SK-N-SH (cell line): ENCODE measurements around the gene CPLX3. TPM values are rescaled to one million over a fixed set of nuclear protein-coding genes. Genes with fewer than 3 reads are reported as not detected.

Experiments used
- CTCF ChIA-PET: fragments of 300-600, 350-600 bp; formaldehyde crosslinking; extraction: SDS; loops from one replicate; lab custom pipeline; 2021; lab: Yijun Ruan, JAX
- POLR2A ChIA-PET: fragments of 350-600 bp; sonication (Branson Sonifier 250); formaldehyde crosslinking; extraction: SDS; loops from one replicate; lab custom pipeline; 2020; ENCODE audit warnings: antibody characterized with exemption, inconsistent platforms; lab: Yijun Ruan, JAX
- DNase-seq: peaks from one replicate; pipeline ENCODE4 v3.0.0; 2012
- H2AFZ ChIP-seq: fragments of 200-600 bp; sonication (generic); 2 replicates; pipeline ENCODE4 v1.8.1; 2016; ENCODE audit warnings: antibody characterized with exemption, mild to moderate bottlenecking, low read depth
- H3F3A ChIP-seq: fragments of 200-600 bp; sonication (generic); replicated peaks from 2 replicates; pipeline ENCODE3; 2016; ENCODE audit warnings: antibody characterized with exemption, mild to moderate bottlenecking; ENCODE audit not compliant: insufficient read depth
- H3K27ac ChIP-seq, 2 experiments: fragments of 200-500 bp in 1 of 2; fragments of 200-600 bp in 1 of 2; sonication (Bioruptor generic) in 1 of 2; sonication (generic), shearing (Covaris generic) in 1 of 2; 2 replicates each; pipeline versions ENCODE4 v1.5.1 to v1.6.1; 2014 to 2016; ENCODE audit warnings: low read depth in 2 of 2, inconsistent platforms in 1 of 2, low read length in 1 of 2, mild to moderate bottlenecking in 1 of 2, mixed read lengths in 1 of 2
- H3K27me3 ChIP-seq: fragments of 200-600 bp; sonication (generic), shearing (Covaris generic); 2 replicates; pipeline ENCODE4 v1.6.1; 2016; ENCODE audit warnings: mixed run types; ENCODE audit not compliant: insufficient read depth
- H3K36me3 ChIP-seq, 2 experiments: fragments of 200-500 bp in 1 of 2; fragments of 200-600 bp in 1 of 2; sonication (Bioruptor generic) in 1 of 2; sonication (generic) in 1 of 2; replicated peaks in 1 of 2; 2 replicates each; pipeline versions ENCODE3 to v1.5.1; 2014 to 2016; ENCODE audit warnings: low read length in 1 of 2, mild to moderate bottlenecking in 1 of 2; ENCODE audit not compliant: insufficient read depth in 2 of 2, control insufficient read depth in 1 of 2
- H3K4me1 ChIP-seq, 2 experiments: fragments of 200-500 bp in 1 of 2; fragments of 200-600 bp in 1 of 2; sonication (Bioruptor generic) in 1 of 2; sonication (generic), shearing (Covaris generic) in 1 of 2; 2 replicates each; pipeline versions ENCODE4 v1.5.1 to v1.6.1; 2014 to 2016; ENCODE audit warnings: low read depth in 1 of 2, low read length in 1 of 2, mixed run types in 1 of 2; ENCODE audit not compliant: insufficient read depth in 2 of 2, control insufficient read depth in 1 of 2
- H3K4me2 ChIP-seq: fragments of 200-600 bp; sonication (generic), shearing (Covaris generic); 2 replicates; pipeline ENCODE4 v1.6.1; 2017; ENCODE audit warnings: mixed run types
- H3K4me3 ChIP-seq, 2 experiments: fragments of 200-500 bp in 1 of 2; fragments of 200-600 bp in 1 of 2; sonication (Bioruptor generic) in 1 of 2; sonication (generic), shearing (Covaris generic) in 1 of 2; 2 replicates each; pipeline versions ENCODE4 v1.5.1 to v1.8.1; 2014 to 2016; ENCODE audit warnings: low read depth in 2 of 2, inconsistent platforms in 1 of 2, low read length in 1 of 2, mild to moderate bottlenecking in 1 of 2, mixed read lengths in 1 of 2, moderate library complexity in 1 of 2
- H3K79me2 ChIP-seq: fragments of 200-600 bp; sonication (generic); 2 replicates; pipeline ENCODE4 v1.8.1; 2017; ENCODE audit warnings: mild to moderate bottlenecking; ENCODE audit not compliant: insufficient read depth
- H3K9ac ChIP-seq: fragments of 200-600 bp; sonication (generic); 2 replicates; pipeline ENCODE4 v1.6.1; 2017; ENCODE audit warnings: mixed run types
- H3K9me2 ChIP-seq: fragments of 200-600 bp; sonication (generic); 2 replicates; pipeline ENCODE4 v1.6.1; 2017; ENCODE audit warnings: mixed run types
- H3K9me3 ChIP-seq: fragments of 200-600 bp; sonication (generic); 2 replicates; pipeline ENCODE4 v1.6.1; 2017; ENCODE audit warnings: mixed run types, mild to moderate bottlenecking, moderate library complexity
- H4K20me1 ChIP-seq: fragments of 200-600 bp; sonication (generic); 2 replicates; pipeline ENCODE4 v1.6.1; 2017; ENCODE audit warnings: mild to moderate bottlenecking, mixed run types; ENCODE audit not compliant: insufficient read depth
- CHD2 ChIP-seq: fragments of 150-350 bp; IDR thresholded peaks from 2 replicates; pipeline ENCODE4 v1.6.1; 2018; ENCODE audit warnings: low read length; ENCODE audit not compliant: partially characterized antibody
- CTCF ChIP-seq: fragments of 200-600 bp; sonication (generic); IDR thresholded peaks from 2 replicates; pipeline ENCODE4 v1.6.1; 2017; ENCODE audit warnings: antibody characterized with exemption, mild to moderate bottlenecking, moderate library complexity
- ELF1 ChIP-seq: IDR thresholded peaks from 2 replicates; pipeline ENCODE4 v1.4.0; 2012
- PBX3 ChIP-seq: IDR thresholded peaks from 2 replicates; pipeline ENCODE4; 2012
- REST ChIP-seq: IDR thresholded peaks from 2 replicates; pipeline ENCODE4 v1.6.1; 2012; ENCODE audit warnings: mild to moderate bottlenecking, low read depth, low read length, moderate library complexity
- RFX5 ChIP-seq: IDR thresholded peaks from 2 replicates; pipeline ENCODE4 v1.6.1; 2012; ENCODE audit warnings: mild to moderate bottlenecking, improper control_type of control experiment, low read length
- SIN3A ChIP-seq: IDR thresholded peaks from 2 replicates; pipeline ENCODE4 v1.6.1; 2012; ENCODE audit warnings: low read depth, mild to moderate bottlenecking, low read length, moderate library complexity, borderline replicate concordance
- TAF1 ChIP-seq: IDR thresholded peaks from 2 replicates; pipeline ENCODE4 v1.6.1; 2012; ENCODE audit warnings: low read depth, mild to moderate bottlenecking, low read length, moderate library complexity, borderline replicate concordance
- USF2 ChIP-seq: fragments of 150-350 bp; IDR thresholded peaks from 2 replicates; pipeline ENCODE4 v1.6.1; 2017; ENCODE audit warnings: antibody characterized with exemption, low read length, low read depth, borderline replicate concordance
- WGBS: methylation state at CpG from one replicate; pipeline ENCODE4 v1.1.6; 2017; ENCODE audit warnings: low lambda C conversion rate; 5-methylcytosine and 5-hydroxymethylcytosine counted together
- polyA plus RNA-seq, 3 experiments: library from polyadenylated mRNA; depleted of rRNA; stranded (reverse); fragments of >200 nt; gene quantifications; 2 replicates each; pipeline ENCODE4 v1.2.3, GENCODE V29; 2012

The CPLX3 gene
- polyA plus RNA-seq, 1 of the 3 experiments (the other 2 are of a cell fraction), result not detected

GRCh38 chr15:74802290-74802689 is 24.1 kb upstream of the CPLX3 start:
- TF ChIP-seq PBX3 (no peak), USF2 (no peak), CHD2 (no peak), REST (no peak), ELF1 (no peak), TAF1 (no peak), RFX5 (no peak), SIN3A (no peak), CTCF (no peak)
- TF ChIP-seq, all 33 proteins: peak for 0
- H3K4me2 ChIP-seq, result no peak overlapping the region
- no peaks in the 10 kb centered on the region for H3K4me1 ChIP-seq
- H3K9ac ChIP-seq, result no peak overlapping the region
- H2AFZ ChIP-seq, result no peak overlapping the region
- DNase-seq, result no peak
- no peaks in the 10 kb centered on the region for H3K27me3 ChIP-seq
- H3K79me2 ChIP-seq, result peaks cover 6% of the 10 kb centered on the region; the same call in 1 of the 2 replicates
- H3K27ac ChIP-seq, result no peak overlapping the region
- no peaks in the 10 kb centered on the region for H3K9me3 ChIP-seq
- no peak overlapping the region for H3K4me3 ChIP-seq
- POLR2A ChIA-PET, result no interaction called here
- H3F3A ChIP-seq, result no peaks in the 10 kb centered on the region
- no peaks in the 10 kb centered on the region for H3K9me2 ChIP-seq
- WGBS, result 97% methylated on average over 6 of the region's 20 CpGs
- peaks cover 29% of the 10 kb centered on the region for H4K20me1 ChIP-seq
- H3K36me3 ChIP-seq, result peaks cover 0 to 55% of the 10 kb centered on the region in 2 experiments
- CTCF ChIA-PET, result interaction anchor here (1.0 to 1.1 kb wide), 2 partner anchors 9 to 10 kb away, joined by 3 read pairs; no protein-coding TSS in a partner anchor
